Adipose tissue (tissue), 3 donors: ENCODE measurements around the gene RAB11FIP3. TPM values are rescaled to one million over a fixed set of nuclear protein-coding genes. Genes with fewer than 3 reads are reported as not detected.
"Not testable (repeated sequence)": the region's sequence is repeated elsewhere in the genome, so short reads cannot be mapped to it uniquely, and the experiment has no call there.

ENCODE experiments used
- H3K27ac ChIP-seq: one replicate; pipeline ENCODE4 v1.5.1; 2013; ENCODE audit warnings: low read depth, low read length
- WGBS, 3 donors: extraction: QIAGEN DNeasy Blood & Tissue Kit; methylation state at CpG; one replicate each; pipeline ENCODE4 v1.1.7; 2013; 5-methylcytosine and 5-hydroxymethylcytosine counted together
- polyA plus RNA-seq, 3 donors: library from polyadenylated mRNA; stranded (reverse); fragments of 200-250 nt; gene quantifications; one replicate each; pipeline ENCODE4 v1.2.3, GENCODE V29; 2013
- donor health status: healthy with polysubstance abuse.
- donor health status: Bipolar disorder and iron deficiency.
- donor health status: healthy.

The RAB11FIP3 gene
- polyA plus RNA-seq, 3 donors = 20.7 to 27.3 (median 21.9) TPM

GRCh38 chr16:477301-478157, 52.1 kb downstream of the RAB11FIP3 start:
- no peak overlapping the region for H3K27ac ChIP-seq
- WGBS, 3 donors = 56 to 84% (median 60%) methylated on average over 23 of the region's 23 CpGs

- not testable (repeated sequence) for H3K27ac ChIP-seq
- WGBS, 3 donors = 84 to 91% (median 85%) methylated on average over 10 of the region's 10 CpGs
Measured at GRCh38 chr16:478287-478686, 52.8 kb downstream of the RAB11FIP3 start.

DNA sequence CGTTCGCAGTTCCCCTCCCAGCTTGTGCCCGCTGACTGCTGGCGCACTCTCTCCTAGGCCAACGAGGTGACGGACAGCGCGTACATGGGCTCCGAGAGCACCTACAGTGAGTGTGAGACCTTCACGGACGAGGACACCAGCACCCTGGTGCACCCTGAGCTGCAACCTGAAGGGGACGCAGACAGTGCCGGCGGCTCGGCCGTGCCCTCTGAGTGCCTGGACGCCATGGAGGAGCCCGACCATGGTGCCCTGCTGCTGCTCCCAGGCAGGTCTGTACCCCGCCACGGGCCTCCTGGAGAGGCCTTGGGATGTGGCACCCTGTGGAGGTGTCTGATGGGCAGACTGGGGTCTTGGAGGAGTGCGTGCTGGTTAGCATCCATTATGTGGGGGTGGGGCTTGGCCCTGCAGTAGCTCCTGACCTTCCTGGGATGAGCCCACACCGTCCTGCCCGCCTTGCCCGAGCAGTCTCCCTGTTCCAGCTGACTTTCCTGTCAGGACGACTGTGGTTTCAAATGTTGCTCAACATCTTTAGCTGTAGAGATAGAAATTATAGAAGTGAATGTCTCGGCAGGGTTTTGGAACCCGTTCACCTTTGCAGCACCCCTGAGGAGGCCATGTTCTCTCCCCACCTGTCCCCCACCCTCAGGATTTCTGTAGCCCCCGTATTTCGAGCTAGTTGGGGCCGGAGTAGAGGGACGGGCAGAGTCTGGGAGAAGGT, 57.2 kb downstream of the RAB11FIP3 start:
- no peak overlapping the region for H3K27ac ChIP-seq
- WGBS, 3 donors = 89 to 93% (median 92%) methylated on average over 31 of the region's 31 CpGs

DNA sequence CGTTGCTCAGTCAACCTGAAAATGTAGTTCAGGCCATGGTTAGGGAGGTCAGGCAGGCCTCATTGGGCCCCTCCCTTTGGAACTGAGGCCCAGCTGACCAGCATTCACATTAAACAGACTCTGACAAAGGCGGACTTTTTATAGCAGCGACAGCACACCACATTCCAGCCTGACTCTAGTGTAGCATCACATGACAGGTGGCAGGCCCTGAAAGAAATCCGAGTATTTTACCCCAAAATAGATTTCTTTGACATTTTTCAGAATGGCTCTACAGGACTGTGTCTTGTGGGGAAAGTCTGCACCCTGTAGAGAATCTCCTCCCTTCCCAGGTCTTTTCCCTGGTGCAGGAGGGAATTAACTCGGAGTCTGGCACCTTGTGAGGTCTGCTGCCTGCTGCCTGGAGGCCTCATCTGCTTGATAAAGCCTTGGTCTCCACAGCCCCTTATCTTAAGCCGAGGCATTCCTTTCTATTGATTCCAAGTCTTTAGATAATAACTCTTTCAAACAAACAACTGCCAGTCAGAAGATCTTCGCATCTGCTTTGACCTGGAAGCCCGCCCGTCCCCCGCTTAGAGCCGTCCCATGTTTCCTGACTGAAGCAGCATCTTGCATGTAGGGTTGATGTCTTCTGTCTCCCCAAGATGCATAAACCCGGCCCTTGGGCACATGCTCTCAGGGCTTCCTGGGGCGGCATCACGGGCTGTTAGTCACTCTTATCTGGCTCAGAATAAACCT, 58.1 kb downstream of the RAB11FIP3 start:
- no peak overlapping the region for H3K27ac ChIP-seq

DNA sequence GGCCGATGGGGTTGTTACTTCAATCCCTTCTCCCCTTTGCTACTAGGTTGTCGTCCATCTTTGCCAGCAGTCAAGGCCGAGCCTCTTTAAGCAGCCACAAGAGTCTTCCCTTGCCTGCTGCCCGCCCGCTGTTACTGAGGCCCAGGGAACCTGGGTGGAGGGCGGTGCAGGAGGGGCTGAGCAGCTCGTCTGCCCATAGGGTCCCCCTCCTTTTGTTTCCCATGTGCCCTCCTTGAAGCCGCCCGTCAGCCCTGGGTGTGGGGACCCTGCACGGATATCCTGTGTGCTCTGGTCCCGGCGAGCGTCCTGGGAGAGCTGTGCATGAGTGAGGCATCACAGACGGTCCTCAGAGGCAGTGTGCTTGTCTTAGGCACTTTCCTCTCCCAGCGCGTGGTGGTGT, 64.2 kb downstream of the RAB11FIP3 start:
- 91 to 93% (median 91%) methylated on average over 16 of the region's 16 CpGs for WGBS, 3 donors
- no peak overlapping the region for H3K27ac ChIP-seq

More for the DNA sequence above, 58.1 kb downstream of the RAB11FIP3 start:
- WGBS, 3 donors = 66 to 83% (median 77%) methylated on average over 14 of the region's 14 CpGs

GRCh38 chr16:490768-491167, 65.3 kb downstream of the RAB11FIP3 start:
- H3K27ac ChIP-seq = no peak overlapping the region
- 90 to 92% (median 91%) methylated on average over 10 of the region's 10 CpGs for WGBS, 3 donors

DNA sequence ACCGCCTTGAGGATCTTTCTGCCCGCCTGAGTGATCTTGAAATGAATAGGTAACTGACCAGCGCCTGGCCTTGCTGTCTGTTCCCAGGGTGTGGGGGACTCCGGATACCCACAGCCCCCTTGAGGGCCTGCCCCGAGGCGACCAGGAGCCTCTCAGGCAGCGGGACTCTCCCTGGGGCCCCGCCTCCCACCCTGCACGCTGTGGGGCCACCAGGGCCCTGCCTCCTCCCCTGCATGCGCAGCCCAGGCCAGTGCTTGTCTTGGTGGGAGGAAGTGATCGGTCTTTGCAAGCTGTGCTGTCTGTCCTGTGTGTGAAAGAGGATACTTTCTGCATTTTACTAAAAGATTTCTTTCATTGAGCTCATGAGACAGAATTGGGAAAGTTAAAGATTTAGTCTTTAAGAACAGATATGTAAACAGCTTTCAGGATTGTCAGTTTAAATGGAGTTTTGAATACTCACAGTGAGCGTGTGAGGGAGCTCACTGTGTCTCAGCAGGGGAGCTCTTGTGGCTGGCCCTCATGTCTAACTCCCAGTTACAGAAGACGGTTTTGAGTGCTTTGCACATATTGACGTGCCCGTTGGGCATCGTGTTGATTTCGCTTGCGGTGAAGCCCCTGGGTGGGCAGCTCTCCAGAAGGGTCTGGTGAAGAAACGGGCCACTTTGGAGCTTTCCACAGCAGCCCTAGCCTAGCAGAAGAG, 65.9 kb downstream of the RAB11FIP3 start:
- 85 to 91% (median 90%) methylated on average over 19 of the region's 19 CpGs for WGBS, 3 donors
- no peak overlapping the region for H3K27ac ChIP-seq

GRCh38 chr16:492211-492875, 66.9 kb downstream of the RAB11FIP3 start:
- no peak overlapping the region for H3K27ac ChIP-seq
- WGBS, 3 donors = 89 to 96% (median 92%) methylated on average over 30 of the region's 30 CpGs

- not testable (repeated sequence) for H3K27ac ChIP-seq
- WGBS, 3 donors = 86 to 88% (median 88%) methylated on average over 15 of the region's 15 CpGs
Measured at GRCh38 chr16:494676-495075, 69.2 kb downstream of the RAB11FIP3 start.

- H3K27ac ChIP-seq = no peak overlapping the region
- 66 to 84% (median 70%) methylated on average over 10 to 11 of the region's 11 CpGs for WGBS, 3 donors
Measured at GRCh38 chr16:495127-495748, 69.8 kb downstream of the RAB11FIP3 start.

- WGBS, 3 donors = 78 to 92% (median 80%) methylated on average over 21 of the region's 21 CpGs
Measured at GRCh38 chr16:496097-496886, 70.8 kb downstream of the RAB11FIP3 start.

DNA sequence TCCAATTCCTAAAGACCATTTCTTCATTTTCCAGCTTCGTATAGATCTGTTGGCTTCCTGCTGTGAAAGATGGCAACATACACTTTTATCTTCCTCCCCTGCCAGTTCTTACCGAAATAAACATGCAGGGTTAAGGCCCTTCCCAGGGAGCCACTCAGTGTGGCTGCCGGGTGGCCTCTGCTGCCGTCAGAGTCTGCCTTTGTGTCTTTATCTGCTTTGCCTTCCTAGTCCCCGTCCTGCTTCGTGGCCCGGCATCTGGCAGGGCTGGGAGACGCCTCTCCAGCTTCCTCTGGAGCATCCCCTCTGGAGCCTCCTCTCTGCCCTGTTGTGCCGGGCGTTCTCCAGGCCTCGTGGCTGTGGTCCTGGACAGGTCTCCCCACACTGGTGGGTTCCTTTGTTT, 71.8 kb downstream of the RAB11FIP3 start:
- WGBS, 3 donors = 85 to 91% (median 88%) methylated on average over 11 of the region's 11 CpGs

More at GRCh38 chr16:496097-496886, 70.8 kb downstream of the RAB11FIP3 start:
- no peak overlapping the region for H3K27ac ChIP-seq

GRCh38 chr16:499924-500323, 74.5 kb downstream of the RAB11FIP3 start:
- 88 to 91% (median 89%) methylated on average over 12 of the region's 12 CpGs for WGBS, 3 donors
- no peak overlapping the region for H3K27ac ChIP-seq

More for the DNA sequence above, 71.8 kb downstream of the RAB11FIP3 start:
- no peak overlapping the region for H3K27ac ChIP-seq

DNA sequence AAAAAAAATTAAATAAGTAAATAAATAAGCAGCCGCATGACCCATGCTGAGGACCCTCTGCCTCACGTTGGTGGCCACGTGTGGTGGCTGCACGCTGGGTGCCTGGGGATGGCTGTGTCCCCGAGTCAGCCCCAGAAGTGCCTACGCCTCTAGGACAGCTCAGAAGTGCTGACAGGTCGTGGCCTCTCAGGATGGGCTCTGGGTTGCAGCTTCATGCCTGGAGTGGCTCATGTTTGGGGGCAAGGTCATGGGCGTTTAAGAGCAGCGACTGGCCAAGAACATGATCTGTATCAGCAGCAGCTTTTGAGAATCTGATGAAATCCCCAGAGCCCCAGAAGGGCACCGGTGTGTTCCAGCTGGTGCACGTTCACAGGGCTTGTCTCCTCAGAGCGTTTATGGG, 75.3 kb downstream of the RAB11FIP3 start:
- H3K27ac ChIP-seq = no peak overlapping the region
- 82 to 89% (median 82%) methylated on average over 12 of the region's 12 CpGs for WGBS, 3 donors

DNA sequence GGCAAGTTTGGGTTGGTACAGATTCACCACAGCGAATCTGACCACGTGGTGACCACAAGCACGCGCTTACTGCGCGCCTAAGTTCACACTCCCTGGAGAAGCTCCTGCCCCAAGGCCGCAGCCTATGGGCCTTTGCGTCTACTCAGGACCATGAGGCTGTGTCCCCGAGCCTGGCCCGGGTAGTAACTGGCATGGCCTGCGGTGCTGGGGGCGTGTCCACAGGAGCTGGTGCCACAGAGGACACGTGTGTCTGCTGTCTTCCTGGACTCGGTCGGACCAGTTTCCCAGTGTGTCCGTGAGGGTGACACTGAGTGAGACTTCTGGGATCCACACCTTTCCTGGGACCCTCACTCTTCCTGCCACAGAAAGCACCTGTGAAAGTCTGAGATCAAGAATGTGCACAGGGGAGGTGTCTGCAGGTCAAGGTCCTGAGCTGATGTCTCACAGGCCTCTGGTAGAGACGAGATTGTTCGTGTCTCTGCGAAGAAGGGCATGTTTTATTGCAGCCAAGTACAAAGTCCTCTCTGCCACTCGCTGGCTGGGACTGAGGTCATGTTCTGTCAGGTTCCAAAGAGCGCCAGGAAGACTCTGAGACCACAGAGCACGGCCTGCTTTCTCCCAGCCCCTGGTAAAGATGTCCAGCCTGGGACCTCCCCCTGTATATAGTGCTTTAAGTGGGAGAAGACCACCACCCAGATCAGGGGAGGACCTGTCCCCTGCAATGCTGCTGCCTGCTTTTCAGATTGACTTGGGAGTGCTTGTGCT, 76.9 kb downstream of the RAB11FIP3 start:
- 81 to 88% (median 86%) methylated on average over 22 of the region's 22 CpGs for WGBS, 3 donors
- H3K27ac ChIP-seq = no peak overlapping the region
